Left lobe of liver (tissue), 2 donors: ENCODE results near the gene COX6B2. TPM values are rescaled to one million over a fixed set of nuclear protein-coding genes. Genes with fewer than 3 reads are reported as not detected.

Experiments used
- ATAC-seq: fragments of 200-7000 bp; cut with Tn5 transposase; one replicate; pipeline ENCODE4 v1.9.1; 2020; ENCODE audit warnings: mild to moderate bottlenecking, moderate library complexity
- DNase-seq: peaks from one replicate; pipeline ENCODE4 v3.0.0-alpha.2; 2020; ENCODE audit warnings: low spot score
- total RNA-seq: library from RNA; stranded (reverse); gene quantifications from one replicate; pipeline ENCODE4 v1.2.1, GENCODE V29; 2021
- donor health status: DM: no; HTN: no; CAD: no; lungs with moderate emphysema.
- donor health status: DM: no; HTN: yes; CAD: no.

COX6B2 gene
- total RNA-seq, 1 donor from 2014 or later, result not detected

- DNase-seq (no peak), ATAC-seq (no peak)
These were observed 38.5 kb downstream of the COX6B2 start for GRCh38 chr19:55315956-55316525.

DNA sequence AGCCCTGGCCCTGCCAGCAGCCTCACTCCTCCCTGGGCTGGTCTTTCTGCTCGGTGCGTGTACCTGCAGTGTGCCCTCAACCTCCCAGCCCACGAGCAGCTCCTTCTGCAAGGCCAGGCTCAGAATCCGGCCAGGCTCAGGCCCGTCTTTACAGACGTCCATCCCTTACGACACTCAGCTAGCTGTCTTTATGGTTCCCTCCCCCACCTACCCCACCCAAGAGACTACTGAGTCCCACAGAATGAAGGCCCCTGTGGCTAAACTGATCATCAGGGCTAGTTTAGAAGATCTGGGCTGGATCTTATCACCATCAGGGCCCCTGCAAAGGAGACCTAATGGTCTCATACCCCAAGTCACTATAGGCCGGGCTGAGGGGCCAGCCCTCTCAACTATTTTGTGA is 40.1 kb downstream of the COX6B2 start:
- ATAC-seq (no peak), DNase-seq (no peak)

DNA sequence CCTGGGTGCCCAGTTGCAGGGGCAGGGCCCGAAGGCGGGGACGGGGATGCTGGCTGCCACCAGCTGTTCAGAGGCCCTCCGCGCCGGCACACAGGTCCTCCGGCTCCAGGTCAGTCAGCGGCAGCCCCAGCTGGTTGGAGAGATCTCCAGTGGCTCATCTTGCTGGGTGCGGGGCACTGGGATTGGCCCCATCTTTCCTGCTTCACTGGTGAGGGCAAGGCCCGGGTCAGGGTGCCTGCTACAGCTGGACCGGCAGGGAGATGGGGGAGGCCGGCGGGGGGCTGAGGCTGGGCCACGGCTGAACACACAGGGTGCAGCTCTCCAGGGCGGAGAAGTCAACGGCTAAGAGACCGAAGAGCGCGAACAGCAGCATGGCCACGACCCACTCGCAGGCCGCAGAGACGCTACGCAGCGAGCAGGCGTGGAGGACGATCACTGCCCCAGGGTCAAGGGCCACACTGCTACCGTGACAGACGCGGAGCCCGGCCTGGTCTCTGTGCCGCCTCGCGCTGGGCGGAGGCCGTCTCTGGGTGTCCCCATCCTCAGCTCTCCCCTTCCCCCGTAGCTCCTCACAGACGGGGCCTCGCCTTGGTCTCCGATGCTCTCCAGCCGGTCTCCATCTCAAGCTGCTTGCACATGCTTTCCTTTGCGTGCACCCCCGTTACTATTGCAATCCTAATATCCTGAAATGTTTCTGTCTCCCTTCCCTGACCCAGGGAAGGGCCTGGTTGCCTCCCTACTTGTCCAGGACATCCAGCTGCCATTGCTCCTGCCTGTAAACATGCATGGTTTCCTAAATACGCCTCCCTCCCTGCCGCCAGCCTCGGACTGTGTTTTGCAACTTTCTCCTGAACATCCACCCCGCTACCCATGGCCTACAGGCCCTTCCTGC is 41.7 kb downstream of the COX6B2 start:
- DNase-seq (no peak), ATAC-seq (no peak)

GRCh38 chr19:55311797-55312196 is 42.7 kb downstream of the COX6B2 start:
- DNase-seq, result no peak
- ATAC-seq, result no peak

GRCh38 chr19:55311397-55311796 is 43.1 kb downstream of the COX6B2 start:
- DNase-seq (no peak), ATAC-seq (no peak)

DNA sequence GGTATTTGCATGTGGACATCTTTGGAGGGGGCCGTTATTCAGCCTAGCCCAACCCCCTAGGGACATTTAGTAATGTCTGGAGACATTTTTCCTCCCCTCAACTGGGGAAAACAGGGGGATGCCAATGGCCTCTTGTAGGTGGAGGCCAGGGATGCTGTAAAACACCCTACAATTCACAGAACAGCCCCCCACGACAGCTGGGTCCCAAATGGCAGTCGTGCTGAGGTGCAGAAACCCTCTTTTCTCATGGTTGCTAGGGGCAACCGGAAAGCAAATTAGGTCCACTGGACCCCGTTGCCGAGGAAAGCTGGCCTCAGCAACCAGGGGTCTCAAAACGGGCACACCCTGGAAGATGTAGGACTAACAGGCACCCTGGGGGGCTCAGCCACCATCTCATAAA is 44.0 kb downstream of the COX6B2 start:
- no peak for DNase-seq
- ATAC-seq, result no peak

GRCh38 chr19:55309448-55309847 is 45.1 kb downstream of the COX6B2 start:
- ATAC-seq (no peak), DNase-seq (no peak)

GRCh38 chr19:55308281-55308680 is 46.2 kb downstream of the COX6B2 start:
- ATAC-seq, result no peak

GRCh38 chr19:55306712-55307111 is 47.8 kb downstream of the COX6B2 start:
- DNase-seq (no peak), ATAC-seq (no peak)

More at GRCh38 chr19:55308281-55308680, 46.2 kb downstream of the COX6B2 start:
- DNase-seq, result no peak

DNA sequence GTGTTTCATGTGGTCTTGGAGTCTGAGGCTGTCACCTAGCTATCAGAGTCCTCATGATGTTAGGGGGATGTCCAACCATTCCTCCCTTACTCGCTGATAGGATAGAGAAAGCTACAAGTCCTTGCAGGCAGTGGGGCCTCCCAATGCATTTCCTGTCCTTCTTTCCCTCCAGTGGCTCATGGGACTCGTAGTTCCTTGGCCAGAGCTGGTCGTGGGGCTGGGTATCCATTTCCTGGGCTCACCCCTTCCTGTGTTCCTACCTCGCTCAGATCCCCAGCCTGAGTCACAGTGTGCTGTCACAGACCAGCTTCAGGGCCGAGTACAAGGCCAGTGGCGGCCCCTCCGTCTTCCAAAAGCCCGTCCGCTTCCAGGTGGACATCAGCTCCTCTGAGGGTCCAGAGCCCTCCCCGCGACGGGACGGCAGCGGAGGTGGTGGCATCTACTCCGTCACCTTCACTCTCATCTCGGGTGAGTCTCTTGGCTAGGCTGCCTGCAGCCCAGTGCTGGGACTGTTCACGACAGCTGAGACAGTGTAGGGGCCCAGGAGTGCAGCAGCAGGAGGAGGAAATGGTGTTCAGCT is 48.4 kb downstream of the COX6B2 start:
- no peak for DNase-seq
- no peak for ATAC-seq

DNA sequence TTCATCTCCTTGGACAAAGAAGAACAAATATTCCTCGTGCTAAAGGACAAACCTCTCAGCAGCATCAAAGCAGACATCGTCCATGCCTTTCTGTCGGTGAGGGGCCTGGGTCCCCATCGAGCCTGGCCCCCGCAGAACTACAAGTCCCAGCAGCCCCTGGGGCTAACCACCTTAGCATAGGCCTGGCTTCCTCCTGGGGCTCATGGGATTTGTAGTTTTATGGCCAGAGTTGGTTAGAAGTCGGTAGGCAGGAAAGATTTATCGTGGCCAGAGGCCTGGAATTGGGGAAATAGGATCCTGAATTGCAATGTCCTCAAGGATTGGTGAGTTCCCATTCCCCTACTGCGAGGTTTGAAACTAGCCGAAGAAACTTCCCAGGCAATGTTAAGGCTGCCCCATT is 49.0 kb downstream of the COX6B2 start:
- ATAC-seq (peak; percentile 73), DNase-seq (no peak)

- ATAC-seq (no peak), DNase-seq (no peak)
These were observed 49.5 kb downstream of the COX6B2 start for GRCh38 chr19:55304980-55305379.

DNA sequence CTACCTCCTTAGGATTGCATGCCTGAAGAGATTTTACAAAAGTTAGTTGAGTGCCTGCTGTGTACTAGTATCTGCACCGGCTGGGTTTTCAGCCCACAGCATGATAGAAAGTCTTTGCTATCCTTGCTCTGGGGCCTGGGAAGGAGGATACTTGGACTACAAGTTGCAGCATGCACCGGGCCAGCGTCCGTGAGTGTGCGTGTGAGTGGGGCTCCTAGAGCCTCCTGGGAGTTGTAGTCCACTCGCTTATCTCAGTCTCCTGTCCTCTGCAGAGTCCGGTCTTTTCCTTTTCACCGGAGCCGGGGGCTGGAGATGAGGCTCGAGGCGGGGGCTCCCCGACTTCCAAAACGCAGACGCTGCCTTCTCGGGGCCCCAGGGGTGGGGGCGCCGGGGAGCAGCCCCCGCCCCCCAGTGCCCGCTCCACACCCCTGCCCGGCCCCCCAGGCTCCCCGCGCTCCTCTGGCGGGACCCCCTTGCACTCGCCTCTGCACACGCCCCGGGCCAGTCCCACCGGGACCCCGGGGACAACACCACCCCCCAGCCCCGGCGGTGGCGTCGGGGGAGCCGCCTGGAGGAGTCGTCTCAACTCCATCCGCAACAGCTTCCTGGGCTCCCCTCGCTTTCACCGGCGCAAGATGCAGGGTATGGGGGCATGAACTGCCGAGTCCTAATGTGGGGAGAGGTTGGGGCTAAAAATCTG is 50.1 kb downstream of the COX6B2 start:
- ATAC-seq, result peak; percentile 65

GRCh38 chr19:55303477-55303876 is 51.0 kb downstream of the COX6B2 start:
- DNase-seq, result no peak

More for the DNA sequence above, 50.1 kb downstream of the COX6B2 start:
- DNase-seq, result no peak

DNA sequence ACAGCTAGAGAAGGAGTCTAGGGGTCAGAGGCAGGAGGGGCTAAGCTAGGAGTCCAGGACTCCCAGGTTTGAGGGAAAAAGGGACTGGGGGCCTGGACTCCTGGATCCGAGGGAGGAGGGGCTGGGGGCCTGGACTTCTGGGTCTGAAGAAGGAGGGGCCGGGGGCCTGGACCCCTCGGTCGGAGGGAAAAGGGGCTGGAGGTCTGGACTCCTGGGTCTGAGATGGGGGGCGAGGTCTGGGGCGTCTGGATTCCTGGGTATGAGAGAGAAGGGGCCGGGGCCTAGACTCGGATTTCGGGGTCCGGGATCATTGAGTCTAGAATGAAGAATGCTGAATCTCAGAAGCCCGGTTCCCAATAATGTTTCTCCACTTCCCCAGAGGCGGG is 52.2 kb downstream of the COX6B2 start:
- ATAC-seq, result no peak
- no peak for DNase-seq

More at GRCh38 chr19:55303477-55303876, 51.0 kb downstream of the COX6B2 start:
- no peak for ATAC-seq

DNA sequence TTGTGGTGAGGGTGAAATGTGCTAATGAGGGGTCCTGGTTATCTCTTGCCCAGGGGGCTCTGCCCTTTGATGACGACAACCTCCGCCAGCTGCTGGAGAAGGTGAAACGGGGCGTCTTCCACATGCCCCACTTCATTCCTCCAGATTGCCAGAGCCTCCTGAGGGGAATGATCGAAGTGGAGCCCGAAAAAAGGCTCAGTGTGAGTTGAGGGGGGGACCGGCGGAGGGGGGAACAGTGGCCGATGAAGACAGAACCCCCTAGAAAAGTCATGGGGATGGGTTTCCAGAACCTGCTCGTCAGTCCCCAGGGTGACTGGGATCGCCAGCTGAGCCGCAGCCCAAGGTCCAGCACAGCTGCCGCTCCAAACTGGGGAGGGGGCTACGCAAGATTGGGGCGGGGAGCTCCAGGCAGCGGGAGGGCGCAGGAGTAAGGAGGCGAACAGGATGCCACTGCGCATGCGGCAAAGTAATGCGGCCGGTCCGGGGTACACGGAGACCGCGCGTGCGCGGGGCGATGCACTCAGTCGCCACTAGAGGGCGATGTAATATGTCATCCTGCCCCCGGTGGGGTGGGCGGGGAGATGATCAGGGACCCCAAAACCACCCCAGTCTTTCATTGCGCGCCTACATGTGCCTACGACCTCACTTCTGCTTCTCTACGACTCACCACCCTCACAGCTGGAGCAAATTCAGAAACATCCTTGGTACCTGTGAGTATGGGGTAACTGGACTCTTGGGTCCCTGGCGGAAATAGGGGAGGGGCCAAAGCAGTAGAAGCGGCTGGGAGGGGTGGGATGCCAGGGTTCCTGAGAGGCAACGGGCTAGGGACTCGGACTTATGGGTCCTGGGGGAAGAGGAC is 52.8 kb downstream of the COX6B2 start:
- DNase-seq, result peak; percentile 87
- ATAC-seq, result peak; percentile 95

DNA sequence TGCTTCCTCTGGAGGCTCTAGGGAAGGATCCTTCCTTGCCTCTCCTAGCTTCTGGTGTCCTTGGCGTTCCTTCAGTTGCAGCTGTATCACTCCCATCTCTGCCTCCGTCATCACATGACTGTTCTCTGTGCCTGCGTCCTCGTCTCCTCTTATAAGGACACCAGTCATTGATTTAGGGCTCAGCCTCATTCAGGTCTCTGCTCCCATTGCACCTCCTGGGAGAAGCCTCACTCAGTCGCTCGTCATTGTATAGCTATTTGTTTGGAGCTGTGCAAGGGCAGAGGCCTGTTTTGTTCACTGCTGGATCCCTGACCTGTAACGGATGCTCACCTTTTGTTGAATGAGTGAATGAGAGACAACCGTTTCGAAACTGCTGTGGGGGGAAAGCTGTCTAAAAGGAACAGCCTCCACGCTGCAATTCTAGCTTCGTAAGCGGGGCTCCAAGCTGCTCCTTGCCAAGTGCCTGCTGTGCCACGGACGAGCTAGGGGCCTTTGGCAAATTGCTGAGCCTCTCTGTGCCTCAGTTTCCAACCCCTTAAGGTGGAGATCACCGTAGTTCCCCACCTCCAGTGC is 53.5 kb downstream of the COX6B2 start:
- DNase-seq (no peak), ATAC-seq (no peak)

- ATAC-seq (no peak), DNase-seq (no peak)
These were observed 54.5 kb downstream of the COX6B2 start for GRCh38 chr19:55299991-55300390.
